ENCODE measurements around the gene SDE2. TPM values are rescaled to one million over a fixed set of nuclear protein-coding genes. Genes with fewer than 3 reads are reported as not detected.
"Not testable (repeated sequence)": the region's sequence is repeated elsewhere in the genome, so short reads cannot be mapped to it uniquely, and the experiment has no call there.

Gene SDE2
- total and polyA plus RNA-seq, 2 of the 8 experiments (the other 6 are each of a cell fraction or from before 2014, with no cell fraction given): 8.5 to 16.7 TPM

- H4K8ac ChIP-seq (ENCODE audit: extremely low read depth, insufficient read depth, low read length); H3K27ac ChIP-seq (ENCODE audit: low read depth, low read length); H3K9me3 ChIP-seq (ENCODE audit: insufficient read depth in 2 of 2, low read depth in 1 of 2, low read length in 1 of 2); H4K5ac ChIP-seq (ENCODE audit: insufficient read length, low read depth, low read length); H2BK120ac ChIP-seq (replicated peaks; ENCODE audit: low read depth, low read length); H3K27me3 ChIP-seq (replicated peaks in 1 of 4; ENCODE audit: control insufficient read depth in 3 of 4, extremely low read depth in 1 of 4, insufficient read depth in 3 of 4, low read length in 3 of 4); H3K23ac ChIP-seq (ENCODE audit: insufficient read length); H2BK20ac ChIP-seq (ENCODE audit: low read length); H3K36me3 ChIP-seq (ENCODE audit: control insufficient read depth in 2 of 4, insufficient read depth in 4 of 4, low read length in 3 of 4); H4K91ac ChIP-seq (replicated peaks; ENCODE audit: insufficient read length, low read length); H3K14ac ChIP-seq (ENCODE audit: insufficient read length); DNase-seq (ENCODE audit: low read depth in 1 of 2, low spot score in 2 of 2); H3K23me2 ChIP-seq (ENCODE audit: low read depth, low read length); H3K56ac ChIP-seq (replicated peaks; ENCODE audit: insufficient read length, low read depth, low read length); FAIRE-seq; H2AFZ ChIP-seq (ENCODE audit: low read length); H3K4ac ChIP-seq (replicated peaks; ENCODE audit: insufficient read length, low read depth, low read length); H4K20me1 ChIP-seq (replicated peaks in 1 of 2; ENCODE audit: control insufficient read depth in 1 of 2, insufficient read depth in 2 of 2, low read length in 2 of 2); CTCF ChIA-PET (ENCODE audit: partially characterized antibody); H3K18ac ChIP-seq (ENCODE audit: extremely low read depth, low read length); H3K9ac ChIP-seq (replicated peaks in 1 of 4; ENCODE audit: extremely low read depth in 1 of 4, low read depth in 3 of 4, low read length in 3 of 4); H3K4me3 ChIP-seq (ENCODE audit: extremely low read depth in 1 of 4, insufficient read depth in 2 of 4, low read depth in 3 of 4, low read length in 4 of 4); H2AK5ac ChIP-seq (ENCODE audit: low read depth, low read length); H3K79me1 ChIP-seq (ENCODE audit: low read depth, low read length); H2BK12ac ChIP-seq (ENCODE audit: low read depth, low read length); H2BK5ac ChIP-seq (ENCODE audit: low read depth, low read length); H2BK15ac ChIP-seq (ENCODE audit: low read length): not testable (repeated sequence)
- WGBS, 2 experiments (ENCODE audit: extremely low coverage in 1 of 2, insufficient coverage in 1 of 2, insufficient read length in 1 of 2, insufficient replicate concordance in 2 of 2, low coverage in 1 of 2, low lambda C conversion rate in 2 of 2, missing lambda C conversion rate in 1 of 2): 95% methylated on average over 21 of the region's 21 CpGs; no CpG with 5 or more reads in 1 of the 2 experiments
- POLR2A ChIA-PET (ENCODE audit: partially characterized antibody): interaction anchor here (1.1 to 2.8 kb wide), 13 partner anchors 12 to 223 kb away, joined by 3 to 43 read pairs (median 5); partner anchors contain the start of genes H3-3A, LEFTY1 and SRP9
- Histone ChIP-seq H3K4me2 (ENCODE audit: insufficient read depth in 1 of 2, low read depth in 2 of 2, low read length in 2 of 2) (peak overlapping the region in 1 of 2 experiments; percentile 85; a peak in 1 of 4 replicates), H3K79me2 (ENCODE audit: control insufficient read depth in 1 of 2, insufficient read depth in 2 of 2, low read length in 2 of 2) (peaks cover 16 to 35% of the 10 kb centered on the region in 2 experiments), H3K4me1 (replicated peaks in 1 of 4; ENCODE audit: control insufficient read depth in 3 of 4, insufficient read depth in 4 of 4, low read length in 3 of 4) (peaks cover 7 to 16% (median 13%) of the 10 kb centered on the region in 4 experiments)
These were observed 1.4 kb upstream of the SDE2 start for GRCh38 chr1:226000493-226001081.

Measured in H1 (cell line).